NCI-H2107 treated with DMSO at 0.1 percent for 48 hours (cell line): Measurements from ENCODE around the gene GALNT5.
A peak's percentile ranks its signal among the peaks of the same experiment; 100 is the strongest.
"Not testable (repeated sequence)": the region's sequence is repeated elsewhere in the genome, so short reads cannot be mapped to it uniquely, and the experiment has no call there.

Experiments used
- DNase-seq: peaks from one replicate; lab custom pipeline; 2025; ENCODE audit not compliant: unreplicated experiment; lab: John Stamatoyannopoulos, UW

The GALNT5 gene

GRCh38 chr2:157326698-157327097, 69.2 kb downstream of the GALNT5 start:
- no peak for DNase-seq

- DNase-seq, result no peak
Observed at GRCh38 chr2:157327200-157327599, 69.7 kb downstream of the GALNT5 start.

- peak; percentile 45 for DNase-seq
Observed at GRCh38 chr2:157327621-157328500, 70.4 kb downstream of the GALNT5 start.

- peak; percentile 28 for DNase-seq
Observed at GRCh38 chr2:157329524-157329923, 72.0 kb downstream of the GALNT5 start.

GRCh38 chr2:157333304-157334047, 76.0 kb downstream of the GALNT5 start:
- no peak for DNase-seq

- no peak for DNase-seq
Observed at GRCh38 chr2:157334335-157334734, 76.8 kb downstream of the GALNT5 start.

GRCh38 chr2:157334797-157335196, 77.3 kb downstream of the GALNT5 start:
- DNase-seq, result no peak

GRCh38 chr2:157336137-157337010, 78.9 kb downstream of the GALNT5 start:
- peak; percentile 14 for DNase-seq

GRCh38 chr2:157337978-157338377, 80.5 kb downstream of the GALNT5 start:
- no peak for DNase-seq

- DNase-seq, result peak; percentile 27
Observed at GRCh38 chr2:157339965-157340655, 82.6 kb downstream of the GALNT5 start.

GRCh38 chr2:157341381-157341780, 83.9 kb downstream of the GALNT5 start:
- not testable (repeated sequence) for DNase-seq

- no peak for DNase-seq
Observed at GRCh38 chr2:157345647-157346389, 88.3 kb downstream of the GALNT5 start.

- DNase-seq, result no peak
Observed at GRCh38 chr2:157348291-157348921, 90.9 kb downstream of the GALNT5 start.

GRCh38 chr2:157349949-157350515, 92.5 kb downstream of the GALNT5 start:
- DNase-seq, result no peak

- no peak for DNase-seq
Observed at GRCh38 chr2:157355618-157356017, 98.1 kb downstream of the GALNT5 start.

GRCh38 chr2:157359628-157360027, 102.1 kb downstream of the GALNT5 start:
- DNase-seq, result no peak

GRCh38 chr2:157361526-157361925, 104.0 kb downstream of the GALNT5 start:
- no peak for DNase-seq

- DNase-seq, result no peak
Observed at GRCh38 chr2:157362627-157363026, 105.1 kb downstream of the GALNT5 start.

- DNase-seq, result no peak
Observed at GRCh38 chr2:157363612-157364101, 106.2 kb downstream of the GALNT5 start.
